H1 (cell line): ENCODE results near the gene NKAIN4. TPM values are rescaled to one million over a fixed set of nuclear protein-coding genes. Genes with fewer than 3 reads are reported as not detected.

Experiments
- CTCF ChIA-PET: fragments of 300-600 bp; sonication (Branson Sonifier 250); formaldehyde crosslinking; loops from one replicate; lab custom pipeline; 2021; ENCODE audit not compliant: partially characterized antibody; lab: Charles Lee
- POLR2A ChIA-PET: fragments of 300-600 bp; sonication (Branson Sonifier 250); formaldehyde crosslinking; loops from one replicate; lab custom pipeline; 2021; ENCODE audit warnings: inconsistent platforms; ENCODE audit not compliant: partially characterized antibody; lab: Charles Lee
- DNase-seq, 2 experiments: peaks; one replicate each; pipeline versions ENCODE4 v3.0.0 to v3.0.0-alpha.2; 2010 to 2022; ENCODE audit warnings: low spot score in 2 of 2, low read depth in 1 of 2, mixed read lengths in 1 of 2
- FAIRE-seq: peaks from 2 replicates; lab custom pipeline; 2011; peaks lifted over from hg19 to GRCh38; lab: Jason Lieb, UNC
- H2AFZ ChIP-seq: 2 replicates; pipeline ENCODE4 v1.8.1; 2012; ENCODE audit warnings: low read length, inconsistent platforms
- H2AK5ac ChIP-seq: 2 replicates; pipeline ENCODE4 v1.6.1; 2013; ENCODE audit warnings: low read depth, low read length
- H2BK120ac ChIP-seq: replicated peaks from 2 replicates; pipeline ENCODE3; 2013; ENCODE audit warnings: low read depth, low read length, inconsistent platforms
- H2BK12ac ChIP-seq: 2 replicates; pipeline ENCODE4 v1.6.1; 2013; ENCODE audit warnings: low read depth, low read length
- H2BK15ac ChIP-seq: 2 replicates; pipeline ENCODE4 v1.6.1; 2013; ENCODE audit warnings: low read length
- H2BK20ac ChIP-seq: 2 replicates; pipeline ENCODE4 v1.6.1; 2013; ENCODE audit warnings: low read length
- H2BK5ac ChIP-seq: 2 replicates; pipeline ENCODE4 v1.6.1; 2013; ENCODE audit warnings: low read depth, low read length
- H3K14ac ChIP-seq: 2 replicates; pipeline ENCODE4 v1.6.1; 2013; ENCODE audit warnings: inconsistent platforms; ENCODE audit not compliant: insufficient read length
- H3K18ac ChIP-seq: 2 replicates; pipeline ENCODE4 v1.6.1; 2013; ENCODE audit warnings: low read length; ENCODE audit errors: extremely low read depth
- H3K23ac ChIP-seq: 2 replicates; pipeline ENCODE4 v1.6.1; 2013; ENCODE audit warnings: inconsistent platforms; ENCODE audit not compliant: insufficient read length
- H3K23me2 ChIP-seq: 2 replicates; pipeline ENCODE4 v1.6.1; 2013; ENCODE audit warnings: low read depth, low read length
- H3K27ac ChIP-seq: 2 replicates; pipeline ENCODE4 v1.6.1; 2011; ENCODE audit warnings: low read depth, low read length, inconsistent platforms
- H3K27me3 ChIP-seq, 4 experiments: replicated peaks in 1 of 4; 1 replicate in 1 of 4; 2 replicates in 3 of 4; pipeline versions ENCODE4 v1.6.1 to v1.8.1; 2011 to 2013; ENCODE audit warnings: low read length in 3 of 4, mild to moderate bottlenecking in 3 of 4, inconsistent platforms in 2 of 4, mixed read lengths in 2 of 4, moderate library complexity in 1 of 4; ENCODE audit not compliant: control insufficient read depth in 3 of 4, insufficient read depth in 3 of 4; ENCODE audit errors: extremely low read depth in 1 of 4
- H3K36me3 ChIP-seq, 4 experiments: 2 replicates each; pipeline versions ENCODE4 v1.6.1 to v1.8.1; 2011 to 2013; ENCODE audit warnings: mild to moderate bottlenecking in 4 of 4, low read length in 3 of 4, moderate library complexity in 2 of 4, control low read depth in 1 of 4, inconsistent platforms in 1 of 4; ENCODE audit not compliant: insufficient read depth in 4 of 4, control insufficient read depth in 2 of 4
- H3K4ac ChIP-seq: replicated peaks from 2 replicates; pipeline ENCODE3; 2013; ENCODE audit warnings: low read length, low read depth, mixed read lengths, inconsistent platforms; ENCODE audit not compliant: insufficient read length
- H3K4me1 ChIP-seq, 4 experiments: replicated peaks in 1 of 4; 1 replicate in 1 of 4; 2 replicates in 3 of 4; pipeline versions ENCODE4 v1.6.1 to v1.8.1; 2011 to 2013; ENCODE audit warnings: low read length in 3 of 4, inconsistent platforms in 2 of 4, mixed read lengths in 1 of 4; ENCODE audit not compliant: insufficient read depth in 4 of 4, control insufficient read depth in 3 of 4
- H3K4me2 ChIP-seq, 2 experiments: 2 replicates each; pipeline versions ENCODE4 v1.6.1 to v1.8.1; 2011 to 2013; ENCODE audit warnings: low read depth in 2 of 2, low read length in 2 of 2, control low read depth in 1 of 2, inconsistent platforms in 1 of 2, mild to moderate bottlenecking in 1 of 2; ENCODE audit not compliant: insufficient read depth in 1 of 2
- H3K4me3 ChIP-seq, 4 experiments: fragments of 200-600, 300-600 bp in 1 of 4; sonication (generic), shearing (Covaris generic), sonication (Bioruptor Twin) in 1 of 4; 2 replicates each; pipeline versions ENCODE4 v1.5.1 to v1.8.1; 2011 to 2016; ENCODE audit warnings: low read length in 4 of 4, low read depth in 3 of 4, control low read depth in 2 of 4, inconsistent platforms in 2 of 4, mild to moderate bottlenecking in 2 of 4, mixed read lengths in 1 of 4, moderate library complexity in 1 of 4; ENCODE audit not compliant: insufficient read depth in 2 of 4; ENCODE audit errors: extremely low read depth in 1 of 4
- H3K56ac ChIP-seq: replicated peaks from 2 replicates; pipeline ENCODE3; 2013; ENCODE audit warnings: low read depth, mild to moderate bottlenecking, mixed read lengths, low read length, inconsistent platforms; ENCODE audit not compliant: insufficient read length
- H3K79me1 ChIP-seq: 2 replicates; pipeline ENCODE4 v1.6.1; 2013; ENCODE audit warnings: low read depth, low read length, control low read depth
- H3K79me2 ChIP-seq, 2 experiments: 2 replicates each; pipeline versions ENCODE4 v1.6.1 to v1.8.1; 2012 to 2013; ENCODE audit warnings: low read length in 2 of 2, mild to moderate bottlenecking in 2 of 2, inconsistent platforms in 1 of 2; ENCODE audit not compliant: insufficient read depth in 2 of 2, control insufficient read depth in 1 of 2
- H3K9ac ChIP-seq, 4 experiments: replicated peaks in 1 of 4; 1 replicate in 1 of 4; 2 replicates in 3 of 4; pipeline versions ENCODE4 v1.6.1 to v1.8.1; 2011 to 2013; ENCODE audit warnings: low read depth in 3 of 4, low read length in 3 of 4, control low read depth in 2 of 4, mild to moderate bottlenecking in 2 of 4, moderate library complexity in 2 of 4, inconsistent platforms in 1 of 4; ENCODE audit errors: extremely low read depth in 1 of 4
- H3K9me3 ChIP-seq, 2 experiments: 2 replicates each; pipeline versions ENCODE4 v1.6.1 to v1.8.1; 2012 to 2013; ENCODE audit warnings: mild to moderate bottlenecking in 2 of 2, moderate library complexity in 2 of 2, control low read depth in 1 of 2, inconsistent platforms in 1 of 2, low read depth in 1 of 2, low read length in 1 of 2, mixed read lengths in 1 of 2; ENCODE audit not compliant: insufficient read depth in 2 of 2
- H4K20me1 ChIP-seq, 2 experiments: replicated peaks in 1 of 2; 2 replicates each; pipeline versions ENCODE3 to v1.8.1; 2011 to 2013; ENCODE audit warnings: inconsistent platforms in 2 of 2, low read length in 2 of 2, mild to moderate bottlenecking in 1 of 2; ENCODE audit not compliant: insufficient read depth in 2 of 2, control insufficient read depth in 1 of 2
- H4K5ac ChIP-seq: 2 replicates; pipeline ENCODE4 v1.6.1; 2013; ENCODE audit warnings: low read length, low read depth, mixed read lengths, inconsistent platforms; ENCODE audit not compliant: insufficient read length
- H4K8ac ChIP-seq: 2 replicates; pipeline ENCODE4 v1.8.0; 2013; ENCODE audit warnings: mild to moderate bottlenecking, moderate library complexity, low read length, inconsistent platforms; ENCODE audit not compliant: insufficient read depth; ENCODE audit errors: extremely low read depth
- H4K91ac ChIP-seq: replicated peaks from 2 replicates; pipeline ENCODE3; 2013; ENCODE audit warnings: low read length, mixed read lengths, inconsistent platforms; ENCODE audit not compliant: insufficient read length
- CEBPB ChIP-seq: IDR thresholded peaks from 2 replicates; pipeline ENCODE4 v1.6.1; 2012; ENCODE audit warnings: low read depth, low read length
- CTBP2 ChIP-seq: IDR thresholded peaks from 2 replicates; pipeline ENCODE4 v1.7.0; 2011; ENCODE audit warnings: borderline replicate concordance, mild to moderate bottlenecking, moderate library complexity, mixed read lengths, low read length; ENCODE audit not compliant: insufficient read depth, insufficient read length
- KDM1A ChIP-seq: fragments of 200-600, 300-600 bp; sonication (generic); IDR thresholded peaks from 2 replicates; pipeline ENCODE4 v1.7.1; 2016; ENCODE audit warnings: mild to moderate bottlenecking, low read length, borderline replicate concordance
- NANOG ChIP-seq: IDR thresholded peaks from 2 replicates; pipeline ENCODE4 v1.6.1; 2011; ENCODE audit warnings: low read length, low read depth, mild to moderate bottlenecking, inconsistent platforms; ENCODE audit not compliant: insufficient read depth, poor library complexity, severe bottlenecking
- POU5F1 ChIP-seq: IDR thresholded peaks from 2 replicates; pipeline ENCODE4 v1.6.1; 2011; ENCODE audit warnings: low read depth, mild to moderate bottlenecking, low read length, moderate library complexity
- RXRA ChIP-seq: IDR thresholded peaks from 2 replicates; pipeline ENCODE4 v1.6.1; 2011; ENCODE audit warnings: low read depth, mild to moderate bottlenecking, low read length, moderate library complexity; ENCODE audit not compliant: insufficient read depth
- SP2 ChIP-seq: IDR thresholded peaks from 2 replicates; pipeline ENCODE4 v1.6.1; 2012; ENCODE audit warnings: mild to moderate bottlenecking, low read length, inconsistent platforms
- SRF ChIP-seq: IDR thresholded peaks from 2 replicates; pipeline ENCODE4 v1.6.1; 2011; ENCODE audit warnings: mild to moderate bottlenecking, low read depth, low read length, moderate library complexity
- TAF1 ChIP-seq: IDR thresholded peaks from 2 replicates; pipeline ENCODE4 v1.6.1; 2011; ENCODE audit warnings: mild to moderate bottlenecking, low read depth, low read length
- YY1 ChIP-seq: IDR thresholded peaks from 2 replicates; pipeline ENCODE4 v1.6.1; 2011; ENCODE audit warnings: low read depth, mild to moderate bottlenecking, low read length
- WGBS, 2 experiments: shearing (Covaris generic) in 1 of 2; methylation state at CpG; one replicate each; pipeline versions ENCODE4 v1.1.6 to v1.1.7; 2013 to 2015; ENCODE audit warnings: low lambda C conversion rate in 2 of 2, mixed read lengths in 2 of 2, inconsistent platforms in 1 of 2, low coverage in 1 of 2, missing lambda C conversion rate in 1 of 2; ENCODE audit not compliant: insufficient replicate concordance in 2 of 2, insufficient coverage in 1 of 2, insufficient read length in 1 of 2; ENCODE audit errors: extremely low coverage in 1 of 2, missing lambda C conversion rate in 1 of 2; 5-methylcytosine and 5-hydroxymethylcytosine counted together
- polyA plus RNA-seq, 7 experiments: library from polyadenylated mRNA; depleted of rRNA in 3 of 7; stranded (reverse) in 5 of 7; unstranded in 2 of 7; fragments of >200 nt in 5 of 7; fragments of 200-250 nt in 2 of 7; gene quantifications; 1 replicate in 5 of 7; 2 replicates in 1 of 7; 4 replicates in 1 of 7; pipeline versions ENCODE4 v1.2.1 to v1.2.3, GENCODE V29; 2011 to 2013; ENCODE audit warnings: missing spikeins in 2 of 7, mixed read lengths in 2 of 7
- total RNA-seq: library from RNA; stranded (reverse); fragmentation: NEBNext Ultra II Directional; extraction: Animal tissue kit (Norgen Biotek cat#: 25700); gene quantifications from 2 replicates; pipeline ENCODE4 v1.2.1, GENCODE V29; 2021
- TF ChIP-seq, protein P1 (sequence below): IDR thresholded peaks from 2 replicates; pipeline ENCODE4 v1.6.1; 2012; ENCODE audit warnings: low read length, inconsistent platforms

NKAIN4 gene
- total and polyA plus RNA-seq, 2 of the 8 experiments (the other 6 are each of a cell fraction or from before 2014, with no cell fraction given), result 6.9 to 17.0 TPM

DNA sequence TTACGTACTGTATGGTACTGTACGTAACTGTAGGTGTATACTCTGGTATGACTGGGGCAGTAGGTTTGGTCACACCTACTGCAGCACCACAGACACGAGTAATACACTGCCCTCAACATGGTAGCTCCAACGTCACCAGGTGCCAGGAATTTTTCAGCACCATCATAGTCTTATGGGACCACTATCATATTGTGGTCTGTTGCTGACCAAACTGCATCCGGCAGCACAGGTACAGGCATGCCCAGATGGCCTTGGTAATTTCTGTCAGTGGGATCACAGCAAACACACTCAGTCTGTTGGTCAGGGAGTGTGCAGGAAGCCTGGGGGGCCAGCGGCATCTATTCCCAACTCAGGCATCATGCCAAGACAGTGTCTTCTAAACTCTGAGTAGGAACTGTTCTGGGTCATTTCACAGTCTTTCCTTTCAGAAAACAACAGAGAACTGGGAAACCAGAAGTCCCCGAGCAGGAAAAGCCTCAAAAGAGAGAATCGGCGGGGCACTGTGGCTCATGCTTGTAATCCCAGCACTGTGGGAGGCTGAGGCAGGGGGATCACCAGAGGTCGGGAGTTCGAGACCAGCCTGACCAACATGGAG, 44.2 kb downstream of the NKAIN4 start:
- Histone ChIP-seq H4K8ac (no peak overlapping the region), H3K4me1 (peaks cover 0 to 4% (median under 1%) of the 10 kb centered on the region in 4 experiments; a peak in 2 of 7 replicates), H4K20me1 (peaks cover 45 to 50% of the 10 kb centered on the region in 2 experiments), H3K4me2 (no peak overlapping the region), H3K27ac (no peak overlapping the region), H2BK20ac (no peak overlapping the region), H2BK12ac (no peak overlapping the region), H3K27me3 (no peaks in the 10 kb centered on the region), H3K23me2 (no peaks in the 10 kb centered on the region), H3K23ac (no peak overlapping the region), H3K14ac (no peak overlapping the region), H3K79me2 (peaks cover 36 to 96% of the 10 kb centered on the region in 2 experiments), H2BK5ac (no peak overlapping the region), H3K79me1 (peaks cover 12% of the 10 kb centered on the region), H2AK5ac (no peak overlapping the region), H3K36me3 (peaks cover 21 to 51% (median 44%) of the 10 kb centered on the region in 4 experiments), H2BK15ac (no peak overlapping the region), H3K9me3 (no peaks in the 10 kb centered on the region), H3K9ac (no peak overlapping the region), H4K91ac (no peak overlapping the region), H3K4ac (no peak overlapping the region), H2AFZ (no peak overlapping the region), H3K56ac (no peak overlapping the region), H2BK120ac (no peak overlapping the region), H4K5ac (no peak overlapping the region), H3K18ac (no peak overlapping the region), H3K4me3 (no peak overlapping the region)
- POLR2A ChIA-PET, result interaction anchor here (0.6 to 1.3 kb wide), 2 partner anchors 14 to 194 kb away, joined by 3 read pairs; no protein-coding TSS in a partner anchor
- DNase-seq, result no peak
- FAIRE-seq, result no peak
- CTCF ChIA-PET, result interaction anchor here (1.3 to 2.2 kb wide), 3 partner anchors 13 to 27 kb away, joined by 3 to 17 read pairs (median 3); no protein-coding TSS in a partner anchor
- WGBS, 2 experiments, result 93% methylated on average over 10 of the region's 11 CpGs; no CpG with 5 or more reads in 1 of the 2 experiments
- TF ChIP-seq KDM1A, result no peak
- no peak for TF ChIP-seq NANOG
- no peak for TF ChIP-seq POU5F1
- TF ChIP-seq SRF, result no peak
- no peak for TF ChIP-seq YY1
- TF ChIP-seq SP2, result no peak
- TF ChIP-seq, protein P1, sequence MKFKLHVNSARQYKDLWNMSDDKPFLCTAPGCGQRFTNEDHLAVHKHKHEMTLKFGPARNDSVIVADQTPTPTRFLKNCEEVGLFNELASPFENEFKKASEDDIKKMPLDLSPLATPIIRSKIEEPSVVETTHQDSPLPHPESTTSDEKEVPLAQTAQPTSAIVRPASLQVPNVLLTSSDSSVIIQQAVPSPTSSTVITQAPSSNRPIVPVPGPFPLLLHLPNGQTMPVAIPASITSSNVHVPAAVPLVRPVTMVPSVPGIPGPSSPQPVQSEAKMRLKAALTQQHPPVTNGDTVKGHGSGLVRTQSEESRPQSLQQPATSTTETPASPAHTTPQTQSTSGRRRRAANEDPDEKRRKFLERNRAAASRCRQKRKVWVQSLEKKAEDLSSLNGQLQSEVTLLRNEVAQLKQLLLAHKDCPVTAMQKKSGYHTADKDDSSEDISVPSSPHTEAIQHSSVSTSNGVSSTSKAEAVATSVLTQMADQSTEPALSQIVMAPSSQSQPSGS, result no peak
- TF ChIP-seq CEBPB, result no peak
- no peak for TF ChIP-seq TAF1
- no peak for TF ChIP-seq RXRA
- no peak for TF ChIP-seq CTBP2
